Naive thymus-derived CD8-positive, alpha-beta T cell (primary cell): ENCODE data around the gene FCN2. TPM values are rescaled to one million over a fixed set of nuclear protein-coding genes. Genes with fewer than 3 reads are reported as not detected.
A peak's percentile ranks its signal among the peaks of the same experiment; 100 is the strongest.

Experiments used
- ATAC-seq, 2 donors: fragments of 150-1000 bp; cut with Tn5 transposase in 1 of 2; sonication (Bioruptor Pico), chemical (Tn5 transposase) in 1 of 2; 1 replicate in 1 of 2; 2 replicates in 1 of 2; pipeline ENCODE4 v1.10.0; 2021; ENCODE audit warnings: mild to moderate bottlenecking in 2 of 2, moderate library complexity in 2 of 2
- POLR2A ChIA-PET: fragments of 350-600 bp; sonication (Branson Sonifier 250); formaldehyde crosslinking; loops from one replicate; lab custom pipeline; 2021; ENCODE audit warnings: antibody characterized with exemption; lab: Charles Lee
- DNase-seq, 10 donors: peaks; one replicate each; pipeline versions ENCODE4 v3.0.0 to v3.0.0-alpha.2; 2020 to 2022
- H3K27ac Mint-ChIP-seq, 10 donors: one replicate each; pipeline ENCODE4 v1.8.0; 2020 to 2022; ENCODE audit warnings: mild to moderate bottlenecking in 10 of 10, mixed read lengths in 10 of 10, moderate library complexity in 4 of 10, inconsistent platforms in 1 of 10
- H3K27me3 Mint-ChIP-seq, 5 donors: one replicate each; pipeline ENCODE4 v1.8.0; 2021 to 2022; ENCODE audit warnings: mixed read lengths in 5 of 5
- H3K36me3 Mint-ChIP-seq, 3 donors: one replicate each; pipeline ENCODE4 v1.8.0; 2020 to 2022; ENCODE audit warnings: mixed read lengths in 3 of 3, mild to moderate bottlenecking in 2 of 3, inconsistent platforms in 1 of 3
- H3K4me1 Mint-ChIP-seq, 4 donors: one replicate each; pipeline ENCODE4 v1.8.0; 2021 to 2022; ENCODE audit warnings: mixed read lengths in 4 of 4
- H3K4me3 Mint-ChIP-seq, 10 donors: one replicate each; pipeline ENCODE4 v1.8.0; 2020 to 2022; ENCODE audit warnings: mild to moderate bottlenecking in 10 of 10, mixed read lengths in 10 of 10, moderate library complexity in 6 of 10, inconsistent platforms in 1 of 10
- H3K9me3 Mint-ChIP-seq, 9 donors: one replicate each; pipeline ENCODE4 v1.8.0; 2020 to 2022; ENCODE audit warnings: mixed read lengths in 9 of 9, mild to moderate bottlenecking in 3 of 9, inconsistent platforms in 1 of 9, moderate library complexity in 1 of 9
- polyA plus RNA-seq, 3 donors: library from polyadenylated mRNA; unstranded; fragments of 300-500 nt; fragmentation: Illumina TruSeq; gene quantifications; one replicate each; pipeline ENCODE4 v1.2.3, GENCODE V29; 2021
- total RNA-seq, 8 experiments: library from RNA in 2 of 8; stranded (reverse) in 2 of 8; gene quantifications; one replicate each; pipeline ENCODE4 v1.2.3 and lab custom pipeline; 2021 to 2026

Gene FCN2
- total and polyA plus RNA-seq, 5 experiments from 2014 or later: not detected

GRCh38 chr9:134913713-134914500, 33.3 kb downstream of the FCN2 start:
- peak in 1 of 10 donors; percentile 16 for DNase-seq
- Mint-ChIP-seq H3K27me3 (peaks cover 7 to 60% (median 24%) of the 10 kb centered on the region in 5 donors), H3K9me3 (peaks cover 0 to 10% (median 3%) of the 10 kb centered on the region in 9 donors), H3K4me1 (peaks cover 0 to 9% (median 3%) of the 10 kb centered on the region in 4 donors), H3K4me3 (no peak overlapping the region), H3K36me3 (peaks cover 0 to 8% (median 0%) of the 10 kb centered on the region in 3 donors), H3K27ac (no peak overlapping the region)
- ATAC-seq: no peak
- POLR2A ChIA-PET: no interaction called here

- peaks cover 0 to 10% (median 0%) of the 10 kb centered on the region in 3 donors for H3K36me3 Mint-ChIP-seq
- peaks cover 7 to 55% (median 24%) of the 10 kb centered on the region in 5 donors for H3K27me3 Mint-ChIP-seq
- H3K4me3 Mint-ChIP-seq: no peak overlapping the region
- H3K9me3 Mint-ChIP-seq: peaks cover 0 to 15% (median 4%) of the 10 kb centered on the region in 9 donors
- no peak for ATAC-seq
- no peak overlapping the region for H3K27ac Mint-ChIP-seq
- peaks cover 0 to 9% (median 3%) of the 10 kb centered on the region in 4 donors for H3K4me1 Mint-ChIP-seq
- POLR2A ChIA-PET: no interaction called here
- no peak for DNase-seq
Observed at GRCh38 chr9:134914501-134914834, 33.9 kb downstream of the FCN2 start.

GRCh38 chr9:134915046-134915985, 34.7 kb downstream of the FCN2 start:
- peak overlapping the region in 1 of 10 donors; percentile 59 for H3K27ac Mint-ChIP-seq
- H3K27me3 Mint-ChIP-seq: peaks cover 7 to 47% (median 26%) of the 10 kb centered on the region in 5 donors
- ATAC-seq: no peak
- peaks cover 0 to 15% (median 0%) of the 10 kb centered on the region in 3 donors for H3K36me3 Mint-ChIP-seq
- peak in 2 of 10 donors; percentile 8 to 59 for DNase-seq
- peaks cover 4 to 22% (median 10%) of the 10 kb centered on the region in 9 donors for H3K9me3 Mint-ChIP-seq
- POLR2A ChIA-PET: no interaction called here
- H3K4me3 Mint-ChIP-seq: peak overlapping the region in 1 of 10 donors; percentile 52
- peaks cover 0 to 6% (median 1%) of the 10 kb centered on the region in 4 donors for H3K4me1 Mint-ChIP-seq

GRCh38 chr9:134916161-134916665, 35.6 kb downstream of the FCN2 start:
- ATAC-seq (no peak), DNase-seq (peak in 2 of 10 donors; percentile 16 to 53)
- POLR2A ChIA-PET: no interaction called here
- Mint-ChIP-seq H3K27ac (peak overlapping the region in 1 of 10 donors; percentile 31), H3K4me3 (peak overlapping the region in 1 of 10 donors; percentile 43), H3K4me1 (peaks cover 0 to 1% (median 0%) of the 10 kb centered on the region in 4 donors), H3K9me3 (peaks cover 4 to 22% (median 10%) of the 10 kb centered on the region in 9 donors), H3K27me3 (peaks cover 4 to 42% (median 22%) of the 10 kb centered on the region in 5 donors), H3K36me3 (peaks cover 0 to 15% (median 0%) of the 10 kb centered on the region in 3 donors)

- H3K9me3 Mint-ChIP-seq: peaks cover 4 to 22% (median 10%) of the 10 kb centered on the region in 9 donors
- H3K27ac Mint-ChIP-seq: peak within 1 kb of the TSS in 1 of 10 donors; percentile 30
- peak within 1 kb of the TSS in 1 of 10 donors; percentile 69 for H3K4me3 Mint-ChIP-seq
- peaks cover 0 to 4% (median under 1%) of the 10 kb centered on the region in 4 donors for H3K4me1 Mint-ChIP-seq
- ATAC-seq: no peak
- H3K27me3 Mint-ChIP-seq: peaks cover 2 to 29% (median 11%) of the 10 kb centered on the region in 5 donors
- POLR2A ChIA-PET: no interaction called here
- peak in 1 of 10 donors; percentile 10 for DNase-seq
- H3K36me3 Mint-ChIP-seq: peaks cover 0 to 15% (median 0%) of the 10 kb centered on the region in 3 donors
Observed at GRCh38 chr9:134917431-134918373, 37.1 kb downstream of the FCN2 start, which contains the start of gene FCN1. FCN1 (minus strand) TSS chr9:134917912; CDS start chr9:134917871, 41 bp downstream.

- H3K9me3 Mint-ChIP-seq: peaks cover 4 to 22% (median 10%) of the 10 kb centered on the region in 9 donors
- H3K27ac Mint-ChIP-seq: peak overlapping the region in 1 of 10 donors; percentile 30
- POLR2A ChIA-PET: no interaction called here
- ATAC-seq (no peak), DNase-seq (peak in 2 of 10 donors; percentile 13 to 55)
- peaks cover 0 to 5% (median 0%) of the 10 kb centered on the region in 4 donors for H3K4me1 Mint-ChIP-seq
- H3K27me3 Mint-ChIP-seq: peaks cover 0 to 28% (median 7%) of the 10 kb centered on the region in 5 donors
- no peak overlapping the region for H3K4me3 Mint-ChIP-seq
- peaks cover 0 to 15% (median 0%) of the 10 kb centered on the region in 3 donors for H3K36me3 Mint-ChIP-seq
Observed at GRCh38 chr9:134918646-134919045, 38.0 kb downstream of the FCN2 start.

- Mint-ChIP-seq H3K27ac (no peak overlapping the region), H3K9me3 (peaks cover 4 to 22% (median 10%) of the 10 kb centered on the region in 9 donors), H3K36me3 (peaks cover 0 to 15% (median 0%) of the 10 kb centered on the region in 3 donors), H3K4me1 (peaks cover 0 to 7% (median 0%) of the 10 kb centered on the region in 4 donors), H3K4me3 (no peak overlapping the region), H3K27me3 (peaks cover 0 to 27% (median 6%) of the 10 kb centered on the region in 5 donors)
- DNase-seq: peak in 1 of 10 donors; percentile 27
- POLR2A ChIA-PET: no interaction called here
- no peak for ATAC-seq
Observed at GRCh38 chr9:134919303-134919702, 38.7 kb downstream of the FCN2 start.

GRCh38 chr9:134922066-134922931, 41.7 kb downstream of the FCN2 start:
- peak in 2 of 10 donors; percentile 3 to 30 for DNase-seq
- no peak overlapping the region for H3K27ac Mint-ChIP-seq
- H3K4me1 Mint-ChIP-seq: peaks cover 0 to 13% (median 0%) of the 10 kb centered on the region in 4 donors
- H3K27me3 Mint-ChIP-seq: peaks cover 0 to 13% (median 3%) of the 10 kb centered on the region in 5 donors
- peaks cover 4 to 22% (median 10%) of the 10 kb centered on the region in 9 donors for H3K9me3 Mint-ChIP-seq
- no peak overlapping the region for H3K4me3 Mint-ChIP-seq
- peaks cover 0 to 15% (median 0%) of the 10 kb centered on the region in 3 donors for H3K36me3 Mint-ChIP-seq
- POLR2A ChIA-PET: no interaction called here
- ATAC-seq: no peak

- ATAC-seq: no peak
- POLR2A ChIA-PET: no interaction called here
- peak in 1 of 10 donors; percentile 46 for DNase-seq
- Mint-ChIP-seq H3K36me3 (peaks cover 0 to 15% (median 0%) of the 10 kb centered on the region in 3 donors), H3K9me3 (peaks cover 4 to 22% (median 10%) of the 10 kb centered on the region in 9 donors), H3K4me3 (no peak overlapping the region), H3K27ac (no peak overlapping the region), H3K27me3 (peaks cover 0 to 13% (median 3%) of the 10 kb centered on the region in 5 donors), H3K4me1 (peaks cover 0 to 13% (median 0%) of the 10 kb centered on the region in 4 donors)
Observed at GRCh38 chr9:134922932-134923240, 42.3 kb downstream of the FCN2 start.

- Mint-ChIP-seq H3K36me3 (peaks cover 0 to 11% (median 0%) of the 10 kb centered on the region in 3 donors), H3K27ac (peak overlapping the region in 1 of 10 donors; percentile 54), H3K27me3 (peaks cover 0 to 9% (median 3%) of the 10 kb centered on the region in 5 donors), H3K4me1 (peaks cover 0 to 13% (median 0%) of the 10 kb centered on the region in 4 donors), H3K4me3 (no peak overlapping the region), H3K9me3 (peaks cover 4 to 17% (median 10%) of the 10 kb centered on the region in 9 donors)
- POLR2A ChIA-PET: no interaction called here
- ATAC-seq (no peak), DNase-seq (no peak)
Observed at GRCh38 chr9:134923466-134923865, 42.9 kb downstream of the FCN2 start.
